ENCODE measurements around the gene SLC19A1. TPM values are rescaled to one million over a fixed set of nuclear protein-coding genes. Genes with fewer than 3 reads are reported as not detected.

Gene SLC19A1
- polyA plus RNA-seq, 1 of the 3 experiments (the other 2 are of a cell fraction): 15.0 TPM

- H4K20me1 ChIP-seq (ENCODE audit: insufficient read depth): peaks cover 5% of the 10 kb centered on the region; the same call in 1 of the 2 replicates
- 93% methylated on average over 11 of the region's 21 CpGs for WGBS (ENCODE audit: low lambda C conversion rate)
- no peaks in the 10 kb centered on the region for H3K27me3 ChIP-seq (ENCODE audit: insufficient read depth)
- no peak overlapping the region for H3K27ac ChIP-seq (ENCODE audit: low read depth in 2 of 2, low read length in 1 of 2)
- H3K9me2 ChIP-seq: no peaks in the 10 kb centered on the region
- no peak overlapping the region for H3K4me2 ChIP-seq
- no peak overlapping the region for H3K4me3 ChIP-seq (ENCODE audit: low read depth in 2 of 2, low read length in 1 of 2)
- ChIA-PET CTCF (interaction anchor here (1.6 kb wide), 1 partner anchor 379 kb away, joined by 3 read pairs; no protein-coding TSS in a partner anchor), POLR2A (no interaction called here)
- peaks cover 24% of the 10 kb centered on the region for H3K9me3 ChIP-seq
- peaks cover 34 to 62% of the 10 kb centered on the region in 2 experiments for H3K36me3 ChIP-seq (replicated peaks in 1 of 2; ENCODE audit: control insufficient read depth in 1 of 2, insufficient read depth in 2 of 2, low read length in 1 of 2)
- peaks cover 5% of the 10 kb centered on the region; the same call in 1 of the 2 replicates for H3K79me2 ChIP-seq (ENCODE audit: insufficient read depth)
- H3K4me1 ChIP-seq (ENCODE audit: control insufficient read depth in 1 of 2, insufficient read depth in 2 of 2, low read depth in 1 of 2, low read length in 1 of 2): no peaks in the 10 kb centered on the region
- no peak overlapping the region for H2AFZ ChIP-seq (ENCODE audit: low read depth)
- no peak for DNase-seq
- TF ChIP-seq YY1 (IDR thresholded peaks at IDR 0.05; ENCODE audit: low read depth) (no peak), USF1 (IDR thresholded peaks at IDR 0.05; ENCODE audit: borderline replicate concordance, low read depth) (no peak), FOSL2 (IDR thresholded peaks at IDR 0.05; ENCODE audit: borderline replicate concordance, low read depth) (no peak), USF2 (IDR thresholded peaks at IDR 0.05; ENCODE audit: borderline replicate concordance, low read depth, low read length) (no peak), CTCF (IDR thresholded peaks at IDR 0.05) (no peak), JUND (IDR thresholded peaks at IDR 0.05) (no peak), GATA2 (CRISPR knock-in tag; IDR thresholded peaks at IDR 0.05) (no peak), MEF2A (IDR thresholded peaks at IDR 0.05; ENCODE audit: borderline replicate concordance, low read depth) (no peak), ZBTB33 (IDR thresholded peaks at IDR 0.05; ENCODE audit: borderline replicate concordance, low read depth) (no peak), RXRA (IDR thresholded peaks at IDR 0.05; ENCODE audit: borderline replicate concordance, low read depth) (no peak), CHD2 (IDR thresholded peaks at IDR 0.05; ENCODE audit: low read length, partially characterized antibody) (no peak), ELF1 (IDR thresholded peaks at IDR 0.05) (no peak), EP300 (IDR thresholded peaks at IDR 0.05; ENCODE audit: borderline replicate concordance in 1 of 2, low read depth in 1 of 2, low read length in 1 of 2) (no peak), SIN3A (IDR thresholded peaks at IDR 0.05; ENCODE audit: borderline replicate concordance, low read depth, low read length) (no peak)
- H3F3A ChIP-seq (replicated peaks; ENCODE audit: insufficient read depth): peaks cover 19% of the 10 kb centered on the region
- no peak overlapping the region for H3K9ac ChIP-seq
These were observed 26.1 kb downstream of the SLC19A1 start for GRCh38 chr21:45516071-45516670.

Measured in SK-N-SH (cell line).